CD4-positive, alpha-beta T cell (primary cell): ENCODE measurements around the gene MACROD2. TPM values are rescaled to one million over a fixed set of nuclear protein-coding genes. Genes with fewer than 3 reads are reported as not detected.

Experiments used
- ATAC-seq: fragments of 200-7000 bp; cut with Tn5 transposase; one replicate; pipeline ENCODE4 v1.10.0; 2022; ENCODE audit warnings: mild to moderate bottlenecking; ENCODE audit not compliant: poor library complexity
- CTCF ChIA-PET: fragments of 350-600 bp; sonication (Branson Sonifier 250); formaldehyde crosslinking; loops from one replicate; lab custom pipeline; 2021; ENCODE audit warnings: antibody characterized with exemption, inconsistent platforms; lab: Charles Lee
- POLR2A ChIA-PET: fragments of 350-600 bp; sonication (Branson Sonifier 250); formaldehyde crosslinking; loops from one replicate; lab custom pipeline; 2021; ENCODE audit warnings: antibody characterized with exemption, inconsistent platforms; lab: Charles Lee
- DNase-seq, 14 experiments: peaks; one replicate each; pipeline ENCODE4 v3.0.0-alpha.2; 2013 to 2020; ENCODE audit warnings: mixed read lengths in 2 of 14
- H3K27ac ChIP-seq, 2 donors: one replicate each; pipeline versions ENCODE4 v1.5.1 to v1.7.0; 2013; ENCODE audit warnings: low read length in 2 of 2, low read depth in 1 of 2, mild to moderate bottlenecking in 1 of 2
- H3K27me3 ChIP-seq, 2 experiments: 1 replicate in 1 of 2; 2 replicates in 1 of 2; pipeline versions ENCODE4 v1.6.1 to v1.7.0; 2013; ENCODE audit warnings: low read length in 2 of 2, control low read depth in 1 of 2, mild to moderate bottlenecking in 1 of 2, moderate library complexity in 1 of 2; ENCODE audit not compliant: insufficient read depth in 2 of 2, control insufficient read depth in 1 of 2
- H3K36me3 ChIP-seq: one replicate; pipeline ENCODE4 v1.6.1; 2013; ENCODE audit warnings: low read length, control low read depth; ENCODE audit not compliant: insufficient read depth
- H3K4me1 ChIP-seq: one replicate; pipeline ENCODE4 v1.6.1; 2013; ENCODE audit warnings: low read length, control low read depth; ENCODE audit not compliant: insufficient read depth
- H3K4me3 ChIP-seq: one replicate; pipeline ENCODE4 v1.5.1; 2013; ENCODE audit warnings: mild to moderate bottlenecking, low read length, moderate library complexity
- H3K9me3 ChIP-seq, 2 experiments: 1 replicate in 1 of 2; 2 replicates in 1 of 2; pipeline versions ENCODE4 v1.6.1 to v1.7.0; 2013; ENCODE audit warnings: low read length in 2 of 2, mild to moderate bottlenecking in 2 of 2, control low read depth in 1 of 2, moderate library complexity in 1 of 2; ENCODE audit not compliant: control insufficient read depth in 1 of 2, insufficient read depth in 1 of 2
- H3K27ac Mint-ChIP-seq: one replicate; pipeline ENCODE4 v1.8.0; 2020; ENCODE audit warnings: mixed read lengths
- H3K27me3 Mint-ChIP-seq: one replicate; pipeline ENCODE4 v1.8.0; 2021; ENCODE audit warnings: mixed read lengths
- H3K36me3 Mint-ChIP-seq: one replicate; pipeline ENCODE4 v1.8.0; 2021; ENCODE audit warnings: low read depth, mixed read lengths
- H3K4me1 Mint-ChIP-seq: one replicate; pipeline ENCODE4 v1.8.0; 2021; ENCODE audit warnings: low read depth, mixed read lengths
- H3K4me3 Mint-ChIP-seq: one replicate; pipeline ENCODE4 v1.8.0; 2020; ENCODE audit warnings: mild to moderate bottlenecking, mixed read lengths
- H3K9me3 Mint-ChIP-seq: one replicate; pipeline ENCODE4 v1.8.0; 2020; ENCODE audit warnings: mixed read lengths
- intact Hi-C, 2 experiments: fragments of 100-400 bp; cut with DNase I in 1 of 2; cut with micrococcal nuclease in 1 of 2; formaldehyde crosslinking; loops; one replicate each; pipeline versions ENCODE4 v1.15.1 to v1.9.0; 2023 to 2025; cut with DNase I, micrococcal nuclease
- total RNA-seq, 174 experiments: library from RNA in 2 of 174; stranded (reverse) in 2 of 174; gene quantifications; one replicate each; pipeline ENCODE4 v1.2.3 and lab custom pipeline; 2021 to 2026
- TF ChIP-seq, protein P1 (sequence below): fragments of 200-600 bp; IDR thresholded peaks from one replicate; pipeline ENCODE4 v1.8.0; 2022; ENCODE audit warnings: antibody characterized with exemption, mild to moderate bottlenecking

MACROD2 gene
- total RNA-seq, 2 experiments from 2014 or later: not detected

DNA sequence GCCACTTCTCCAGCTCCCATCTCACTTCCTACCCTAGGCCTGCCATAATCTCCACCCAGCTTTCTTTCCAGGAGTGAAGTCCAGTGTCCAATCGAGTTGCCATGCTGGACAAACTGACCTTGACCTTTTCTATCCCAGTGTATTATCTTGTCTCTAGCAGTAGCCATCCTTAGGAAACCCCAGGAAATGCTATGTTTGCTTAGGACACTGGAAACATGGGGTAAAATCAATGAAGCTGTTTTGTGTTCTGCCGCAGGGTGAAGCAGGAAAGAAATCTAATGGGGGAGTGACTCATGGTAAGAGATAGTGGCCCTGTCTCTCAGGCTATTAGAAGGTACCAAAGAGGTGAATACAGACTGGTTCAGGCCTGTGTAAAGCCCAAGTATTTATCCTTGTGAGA lies 1452.2 kb downstream of the MACROD2 start:
- H3K4me1 Mint-ChIP-seq: no peaks in the 10 kb centered on the region
- POLR2A ChIA-PET: no interaction called here
- peaks cover 3% of the 10 kb centered on the region for H3K9me3 Mint-ChIP-seq

DNA sequence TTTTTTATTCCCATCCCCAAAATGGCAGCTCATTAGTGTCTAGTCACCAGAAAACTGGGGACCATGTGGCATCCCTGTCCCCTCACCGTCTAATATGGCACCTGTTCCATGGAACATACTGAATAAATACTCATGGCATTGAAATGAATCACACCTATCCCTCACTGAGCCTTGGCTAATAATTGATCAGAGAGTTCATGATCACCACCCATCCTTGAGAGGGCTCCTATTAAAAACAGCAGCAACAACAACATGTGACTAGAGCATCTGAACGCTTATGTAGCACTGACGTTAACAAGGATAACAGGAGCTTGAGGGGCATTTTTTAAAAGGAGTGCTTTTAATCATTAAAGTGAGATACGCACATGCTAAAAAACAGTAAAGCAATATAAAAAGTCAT lies 1453.7 kb downstream of the MACROD2 start:
- TF ChIP-seq, protein P1, sequence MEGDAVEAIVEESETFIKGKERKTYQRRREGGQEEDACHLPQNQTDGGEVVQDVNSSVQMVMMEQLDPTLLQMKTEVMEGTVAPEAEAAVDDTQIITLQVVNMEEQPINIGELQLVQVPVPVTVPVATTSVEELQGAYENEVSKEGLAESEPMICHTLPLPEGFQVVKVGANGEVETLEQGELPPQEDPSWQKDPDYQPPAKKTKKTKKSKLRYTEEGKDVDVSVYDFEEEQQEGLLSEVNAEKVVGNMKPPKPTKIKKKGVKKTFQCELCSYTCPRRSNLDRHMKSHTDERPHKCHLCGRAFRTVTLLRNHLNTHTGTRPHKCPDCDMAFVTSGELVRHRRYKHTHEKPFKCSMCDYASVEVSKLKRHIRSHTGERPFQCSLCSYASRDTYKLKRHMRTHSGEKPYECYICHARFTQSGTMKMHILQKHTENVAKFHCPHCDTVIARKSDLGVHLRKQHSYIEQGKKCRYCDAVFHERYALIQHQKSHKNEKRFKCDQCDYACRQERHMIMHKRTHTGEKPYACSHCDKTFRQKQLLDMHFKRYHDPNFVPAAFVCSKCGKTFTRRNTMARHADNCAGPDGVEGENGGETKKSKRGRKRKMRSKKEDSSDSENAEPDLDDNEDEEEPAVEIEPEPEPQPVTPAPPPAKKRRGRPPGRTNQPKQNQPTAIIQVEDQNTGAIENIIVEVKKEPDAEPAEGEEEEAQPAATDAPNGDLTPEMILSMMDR: no peak
- H3K36me3 ChIP-seq: no peaks in the 10 kb centered on the region
- Mint-ChIP-seq H3K27ac (no peak overlapping the region), H3K36me3 (no peaks in the 10 kb centered on the region), H3K4me3 (no peak overlapping the region), H3K9me3 (peaks cover 3% of the 10 kb centered on the region), H3K4me1 (no peaks in the 10 kb centered on the region), H3K27me3 (no peaks in the 10 kb centered on the region)
- ATAC-seq (no peak), DNase-seq (no peak)
- H3K4me1 ChIP-seq: no peaks in the 10 kb centered on the region
- H3K27me3 ChIP-seq: no peaks in the 10 kb centered on the region
- CTCF ChIA-PET: no interaction called here
- POLR2A ChIA-PET: no interaction called here
- H3K9me3 ChIP-seq: peaks cover 0 to 6% of the 10 kb centered on the region in 2 experiments
- intact Hi-C loops: no loop called here
- no peak overlapping the region for H3K4me3 ChIP-seq
- H3K27ac ChIP-seq: no peak overlapping the region

More for the DNA sequence above, 1452.2 kb downstream of the MACROD2 start:
- H3K27ac Mint-ChIP-seq: no peak overlapping the region
- no peak overlapping the region for H3K4me3 Mint-ChIP-seq
- no peaks in the 10 kb centered on the region for H3K27me3 ChIP-seq
- peaks cover 0 to 6% of the 10 kb centered on the region in 2 experiments for H3K9me3 ChIP-seq
- H3K36me3 ChIP-seq: no peaks in the 10 kb centered on the region
- intact Hi-C loops: no loop called here
- no peaks in the 10 kb centered on the region for H3K27me3 Mint-ChIP-seq
- no peak for ATAC-seq
- TF ChIP-seq, protein P1: no peak
- no peaks in the 10 kb centered on the region for H3K4me1 ChIP-seq
- no peak overlapping the region for H3K4me3 ChIP-seq
- no peaks in the 10 kb centered on the region for H3K36me3 Mint-ChIP-seq
- no peak overlapping the region for H3K27ac ChIP-seq
- CTCF ChIA-PET: no interaction called here
- no peak for DNase-seq

DNA sequence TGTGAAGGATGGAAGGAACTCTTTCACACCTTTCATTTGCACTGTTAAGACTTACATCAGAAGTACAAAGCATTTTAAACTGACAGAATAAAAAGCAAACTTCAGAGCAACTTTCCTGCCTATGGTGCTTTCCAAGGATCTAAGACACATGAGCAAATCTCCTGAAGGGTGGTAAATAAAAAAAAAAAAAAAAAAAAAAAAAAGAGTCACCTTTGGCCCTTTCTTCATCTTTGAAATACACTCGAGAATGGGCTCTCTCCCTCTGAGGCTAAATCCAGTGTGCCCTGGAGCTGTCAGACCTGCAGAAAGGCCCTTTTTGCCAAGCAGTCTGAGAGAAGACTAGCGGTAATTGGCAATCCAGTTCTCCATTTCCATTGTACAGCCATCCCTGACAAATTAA lies 1455.9 kb downstream of the MACROD2 start:
- Mint-ChIP-seq H3K27ac (no peak overlapping the region), H3K36me3 (no peaks in the 10 kb centered on the region), H3K4me3 (no peak overlapping the region), H3K9me3 (no peaks in the 10 kb centered on the region), H3K27me3 (no peaks in the 10 kb centered on the region), H3K4me1 (no peaks in the 10 kb centered on the region)
- no peak for DNase-seq
- Histone ChIP-seq H3K4me1 (no peaks in the 10 kb centered on the region), H3K27ac (no peak overlapping the region), H3K4me3 (no peak overlapping the region), H3K36me3 (no peaks in the 10 kb centered on the region), H3K27me3 (no peaks in the 10 kb centered on the region), H3K9me3 (peaks cover 0 to 6% of the 10 kb centered on the region in 2 experiments)
- intact Hi-C loops: no loop called here
- ChIA-PET POLR2A (no interaction called here), CTCF (no interaction called here)
- ATAC-seq: no peak
- TF ChIP-seq, protein P1: no peak
